GM21528 (cell line): Measurements from ENCODE around the gene TXNDC16.
"Not testable (repeated sequence)": the region's sequence is repeated elsewhere in the genome, so short reads cannot be mapped to it uniquely, and the experiment has no call there.

Source experiments
- ATAC-seq: cut with Tn5 transposase; IDR thresholded peaks from one replicate; pipeline ENCODE4 v1.9.1; 2021; ENCODE audit warnings: mild to moderate bottlenecking, moderate library complexity; ENCODE audit not compliant: unreplicated experiment, low FRiP score

TXNDC16 gene

DNA sequence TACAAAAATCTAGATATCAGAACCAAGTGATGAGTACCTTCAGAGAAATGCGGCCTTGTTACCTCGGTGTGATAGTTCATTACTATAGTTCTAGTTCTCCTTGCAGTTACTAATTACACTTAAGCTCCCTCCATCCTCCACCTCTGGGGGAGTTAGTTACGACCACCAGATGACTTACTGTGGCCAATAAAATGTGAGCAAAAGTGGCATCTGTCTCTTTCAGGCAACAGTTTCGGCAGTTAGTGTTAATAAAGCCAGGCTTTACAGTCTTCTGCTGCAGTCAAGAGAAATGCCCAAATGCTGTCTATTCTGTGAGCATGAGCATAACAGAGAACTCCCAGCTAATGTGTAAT is 6.0 kb downstream of the TXNDC16 start:
- no peak for ATAC-seq

DNA sequence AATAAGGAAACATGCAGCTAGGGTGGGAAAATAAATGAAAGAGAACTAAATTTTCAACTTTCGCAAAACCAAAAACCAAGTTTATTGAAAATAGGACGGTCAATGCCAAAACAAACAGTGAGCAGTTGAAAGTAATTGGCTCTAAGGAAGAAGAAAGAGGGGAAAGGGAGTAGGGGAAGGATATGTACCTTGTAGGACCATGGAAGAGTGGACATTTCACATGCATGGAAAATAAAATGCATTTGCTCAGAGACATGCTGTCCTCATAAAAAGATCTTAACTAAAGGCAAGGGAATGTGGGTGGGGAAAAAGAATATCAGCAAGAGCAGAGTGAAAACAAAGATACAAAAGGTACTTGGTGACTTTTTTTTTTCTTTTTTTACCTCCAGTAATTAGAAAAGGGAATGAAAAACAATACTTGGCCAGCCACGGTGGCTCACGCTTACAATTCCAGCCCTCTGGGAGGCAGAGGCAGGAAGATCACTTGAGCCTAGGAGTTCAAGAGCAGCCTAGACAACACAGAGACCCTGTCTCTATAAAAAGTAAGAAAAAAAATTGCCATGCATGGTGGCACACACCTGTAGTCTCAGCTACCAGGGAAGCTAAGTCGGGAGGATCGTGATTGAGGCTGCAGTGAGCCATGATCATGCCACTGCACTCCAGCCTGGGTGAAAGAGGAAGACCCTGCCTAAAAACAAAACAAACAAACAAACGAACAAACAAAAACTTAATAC is 6.6 kb downstream of the TXNDC16 start:
- ATAC-seq: no peak

DNA sequence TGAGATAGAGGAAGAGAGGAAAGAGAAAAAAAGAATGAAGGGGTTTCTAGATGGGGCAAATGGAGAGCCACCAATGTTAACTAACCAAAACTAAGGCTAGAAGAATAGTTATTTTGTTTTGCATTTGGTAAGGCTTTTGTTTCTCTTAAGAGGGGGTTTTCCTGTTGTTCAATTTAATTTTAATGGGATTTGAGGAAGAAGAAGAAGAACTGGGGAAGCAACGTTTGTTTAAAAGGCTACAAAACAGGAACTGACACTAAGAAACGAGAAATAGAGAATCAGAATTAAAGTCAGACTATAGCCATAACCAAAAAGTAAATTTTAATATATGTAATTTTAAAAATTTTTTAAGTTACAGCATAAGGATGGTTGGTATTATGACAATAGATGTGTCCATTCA is 13.7 kb downstream of the TXNDC16 start:
- ATAC-seq: no peak

DNA sequence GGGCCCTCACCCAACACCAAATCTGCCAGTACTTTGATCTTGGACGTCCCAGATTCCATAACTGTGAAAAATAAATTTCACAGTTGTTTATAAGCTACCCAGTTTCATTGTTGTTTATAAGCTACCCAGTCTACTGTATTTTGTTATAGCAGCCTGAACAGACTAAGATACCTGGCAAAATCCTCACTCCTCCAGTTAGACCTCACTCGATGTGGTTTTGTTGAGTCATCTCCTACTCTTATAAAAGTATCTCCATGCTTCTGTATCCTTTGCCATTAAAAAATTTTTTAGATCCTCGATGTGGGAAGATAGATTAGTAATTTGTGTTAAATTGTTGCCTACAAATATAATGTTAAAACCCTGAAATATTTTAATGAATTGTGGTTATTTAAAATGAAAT is 16.0 kb downstream of the TXNDC16 start:
- ATAC-seq: no peak

DNA sequence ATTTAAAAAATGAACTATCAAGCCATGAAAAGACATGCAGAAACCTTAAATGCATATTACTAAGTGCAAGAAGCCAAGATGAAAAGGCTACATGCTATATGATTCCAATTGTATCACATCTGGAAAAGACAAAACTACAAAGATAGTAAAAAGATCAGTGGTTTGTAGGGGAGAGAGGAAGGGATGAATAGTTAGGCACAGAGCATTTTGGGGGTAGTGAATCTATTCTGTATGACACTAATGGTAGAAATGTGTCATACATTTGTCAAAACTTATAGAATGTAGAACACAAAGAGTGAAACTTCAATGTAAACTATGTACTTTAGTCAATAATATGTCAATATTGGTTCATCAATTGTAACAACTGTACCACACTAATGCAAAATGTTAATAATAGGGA is 20.8 kb downstream of the TXNDC16 start:
- no peak for ATAC-seq

DNA sequence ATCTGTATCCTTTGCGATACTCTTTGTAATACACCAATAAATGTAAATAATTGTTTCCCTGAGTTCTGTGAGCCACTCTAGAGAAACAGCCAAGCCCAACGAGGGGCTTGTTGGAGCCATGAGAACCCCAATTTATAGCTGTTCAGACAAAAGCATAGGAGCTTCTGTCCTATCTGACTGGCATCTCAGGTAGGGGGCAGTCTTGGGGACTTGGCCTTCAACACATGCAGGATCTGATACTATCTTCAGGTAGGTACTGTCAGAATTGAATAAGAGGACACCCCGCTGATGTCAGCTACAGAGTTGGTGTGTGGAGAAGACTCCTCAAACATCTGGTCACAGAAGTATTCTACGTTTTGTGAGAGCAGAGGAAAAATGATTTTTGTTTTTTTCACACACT is 25.3 kb downstream of the TXNDC16 start:
- no peak for ATAC-seq

DNA sequence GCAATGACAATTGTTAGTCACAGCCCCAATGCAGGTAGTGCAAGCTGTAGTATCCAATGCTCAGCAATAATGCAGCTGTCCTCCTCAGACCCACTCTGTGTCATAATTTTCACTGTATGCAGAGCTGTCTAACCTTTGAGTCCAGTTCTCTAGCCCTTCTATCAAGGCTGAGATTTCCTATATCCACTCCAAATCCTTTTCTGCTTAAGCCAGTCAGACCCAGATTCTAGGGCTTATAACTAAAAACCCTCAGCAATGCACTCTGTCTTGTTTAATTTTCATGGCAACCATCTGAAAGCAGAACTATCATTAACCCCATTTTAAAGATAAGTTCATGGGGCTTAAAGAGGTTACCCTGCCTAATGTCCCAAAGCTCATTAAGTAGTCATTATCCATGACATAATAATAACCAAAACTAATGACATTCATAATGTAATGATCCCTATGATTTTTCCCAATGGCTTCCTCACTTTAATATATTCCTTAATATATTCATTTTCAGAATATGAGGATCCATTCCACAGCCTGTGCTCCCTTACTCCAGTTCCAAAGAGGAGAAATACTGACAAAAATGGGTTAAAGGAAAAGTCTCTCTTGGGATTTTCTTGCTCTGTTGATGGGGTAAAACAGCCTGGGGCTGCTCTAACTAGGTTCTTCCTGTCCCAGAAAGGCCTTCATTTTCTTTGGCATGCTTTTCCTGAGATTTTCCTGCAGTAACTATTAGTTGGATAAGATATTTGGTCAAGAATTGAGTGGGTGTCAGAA is 29.5 kb downstream of the TXNDC16 start:
- no peak for ATAC-seq

DNA sequence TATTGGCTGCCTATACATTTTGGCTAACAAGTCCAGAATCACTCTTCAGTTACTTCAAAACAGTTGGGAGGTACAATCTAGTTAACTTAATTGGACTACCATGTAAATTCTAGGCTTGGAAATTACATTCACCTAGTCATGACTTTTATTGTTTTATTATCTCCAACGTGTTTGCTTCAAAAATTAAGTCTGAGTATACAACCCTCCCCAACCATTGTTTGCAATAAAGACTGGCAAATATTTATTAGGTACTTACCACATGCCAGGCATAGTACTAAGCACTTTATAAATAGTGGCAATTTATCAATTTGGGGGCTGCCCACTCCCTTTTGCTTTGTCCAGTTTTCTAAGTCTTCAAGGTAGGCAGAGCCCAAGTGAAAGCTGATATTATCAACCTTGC is 30.3 kb downstream of the TXNDC16 start:
- no peak for ATAC-seq

DNA sequence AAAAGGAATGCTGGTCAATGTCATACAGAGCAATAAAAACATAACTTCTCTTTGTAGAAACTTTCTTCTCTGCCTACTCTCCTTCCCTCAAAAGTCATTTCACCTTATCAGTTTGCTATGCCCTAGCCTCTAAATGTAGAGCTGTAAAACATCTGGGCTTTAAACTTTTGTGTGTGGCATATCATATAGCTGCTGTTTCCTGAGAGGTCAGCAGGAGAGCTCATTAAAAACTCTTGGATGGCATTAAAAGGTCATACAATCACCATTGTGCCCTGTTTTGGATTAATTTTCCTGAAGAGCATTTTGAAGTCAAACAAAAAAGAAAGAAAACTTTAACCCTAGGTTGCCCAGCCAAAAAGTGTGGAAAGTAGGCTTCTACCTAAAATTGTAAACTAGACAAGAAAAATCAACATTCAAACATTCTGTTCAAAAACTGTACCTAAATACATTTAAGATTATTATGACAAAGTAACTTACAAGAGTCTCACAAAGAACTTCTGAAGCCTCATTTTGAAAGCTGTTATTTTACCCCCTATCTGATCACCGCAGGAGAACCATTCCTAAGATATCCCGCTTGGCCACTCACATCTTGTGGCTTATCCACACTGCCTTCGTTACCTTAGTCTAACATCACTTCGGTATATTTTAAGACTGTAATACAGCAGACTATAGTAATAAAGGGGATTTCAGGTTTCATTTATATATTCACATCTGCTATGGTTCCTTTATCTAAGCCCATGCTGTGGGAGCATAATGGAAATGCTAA is 38.1 kb downstream of the TXNDC16 start:
- ATAC-seq: no peak

DNA sequence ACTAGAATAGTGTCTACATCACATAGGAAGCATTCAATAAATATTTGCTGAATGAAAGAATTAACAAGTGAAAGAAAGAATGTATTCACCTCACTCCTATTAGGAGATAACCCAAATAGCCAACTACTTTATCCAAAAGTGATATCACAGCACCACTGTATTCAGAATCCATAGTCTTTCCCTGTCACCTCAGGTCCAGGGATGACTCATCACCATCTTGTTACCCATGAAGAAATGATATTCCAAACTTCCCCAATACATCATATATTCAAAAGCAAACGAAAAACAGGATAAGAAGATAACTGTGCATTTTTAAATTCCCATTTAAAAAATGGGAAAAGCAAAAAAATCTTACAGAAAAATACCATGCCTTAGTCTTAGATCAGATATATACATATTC is 39.1 kb downstream of the TXNDC16 start:
- no peak for ATAC-seq

DNA sequence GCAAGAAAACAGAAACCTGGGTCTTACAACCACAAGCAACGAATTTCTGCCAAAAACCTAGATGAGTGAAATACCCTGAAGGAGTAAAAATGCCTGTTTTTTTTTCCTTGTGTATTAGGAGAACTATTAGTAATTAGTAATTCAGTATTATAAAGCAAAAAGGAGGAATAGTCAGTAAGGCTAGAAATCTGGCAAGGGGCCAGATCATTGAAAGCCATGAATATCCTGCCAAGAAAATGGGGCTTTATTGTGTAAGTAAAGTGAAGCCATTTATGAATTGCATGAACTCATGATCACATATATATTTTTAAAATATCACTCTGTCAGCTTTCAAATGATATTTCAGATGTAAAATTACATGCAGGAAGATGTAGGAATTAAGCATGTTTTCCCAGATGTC is 57.9 kb downstream of the TXNDC16 start:
- ATAC-seq: no peak

DNA sequence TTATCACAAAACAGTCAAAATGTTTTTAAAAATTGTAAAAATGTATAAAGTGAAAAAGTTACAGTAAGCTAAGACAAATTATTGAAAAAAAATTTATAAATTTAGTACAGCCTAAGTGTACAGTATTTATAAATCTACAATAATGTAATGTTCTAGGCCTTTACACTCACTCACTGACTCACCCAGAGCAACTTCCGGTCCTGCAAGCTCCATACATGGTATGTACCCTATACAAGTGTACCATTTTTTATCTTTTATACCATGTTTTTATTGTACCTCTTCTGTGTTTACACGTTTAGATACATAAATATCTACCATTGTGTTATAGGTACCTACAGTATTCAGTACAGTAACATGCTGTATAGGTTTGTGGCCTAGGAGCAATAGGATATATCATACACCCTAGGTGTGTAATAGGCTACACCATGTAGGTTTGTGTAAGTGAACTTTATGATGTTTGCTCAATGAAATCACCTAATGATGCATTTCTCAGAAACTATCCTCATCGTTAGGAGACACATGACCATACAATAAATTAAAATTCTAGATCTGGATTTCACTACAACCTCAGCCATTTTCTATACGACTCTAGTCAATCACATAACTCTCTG is 66.8 kb downstream of the TXNDC16 start:
- ATAC-seq: no peak

DNA sequence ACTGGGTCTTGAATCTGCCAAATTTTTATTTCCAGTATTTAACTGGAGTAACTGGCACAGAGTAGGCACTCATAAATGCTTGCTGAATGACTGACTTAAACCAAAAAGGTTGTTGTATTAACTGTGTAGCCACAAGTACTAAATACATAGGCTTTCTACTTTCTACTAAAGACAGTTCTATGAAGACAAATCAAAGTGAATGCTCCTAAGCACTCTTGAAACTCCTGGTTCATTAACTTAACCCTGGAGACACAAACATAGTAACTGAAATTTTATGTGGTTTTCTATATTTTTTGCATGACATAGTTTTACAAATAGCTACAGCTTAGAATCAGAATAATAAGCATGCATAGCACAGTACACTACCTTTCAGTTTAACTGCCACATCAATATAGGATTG is 70.4 kb downstream of the TXNDC16 start:
- no peak for ATAC-seq

DNA sequence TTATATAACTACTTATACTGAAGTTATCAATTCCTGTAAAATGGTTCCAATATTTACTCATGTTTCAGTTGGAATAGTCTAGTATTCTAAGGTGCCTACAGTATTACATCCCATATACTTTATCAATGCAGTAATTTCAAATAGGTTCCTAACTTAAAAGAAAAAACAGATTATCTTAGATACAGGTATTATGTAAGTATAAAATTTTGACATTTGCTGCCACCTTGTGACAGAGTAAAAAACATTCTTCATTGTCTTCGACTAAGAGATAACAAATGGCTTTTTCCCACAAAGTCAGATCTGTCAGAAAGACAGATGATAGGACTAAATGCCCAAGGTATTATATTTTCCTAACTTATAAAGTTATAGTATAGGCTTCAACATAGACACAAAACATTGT is 78.7 kb downstream of the TXNDC16 start:
- no peak for ATAC-seq

DNA sequence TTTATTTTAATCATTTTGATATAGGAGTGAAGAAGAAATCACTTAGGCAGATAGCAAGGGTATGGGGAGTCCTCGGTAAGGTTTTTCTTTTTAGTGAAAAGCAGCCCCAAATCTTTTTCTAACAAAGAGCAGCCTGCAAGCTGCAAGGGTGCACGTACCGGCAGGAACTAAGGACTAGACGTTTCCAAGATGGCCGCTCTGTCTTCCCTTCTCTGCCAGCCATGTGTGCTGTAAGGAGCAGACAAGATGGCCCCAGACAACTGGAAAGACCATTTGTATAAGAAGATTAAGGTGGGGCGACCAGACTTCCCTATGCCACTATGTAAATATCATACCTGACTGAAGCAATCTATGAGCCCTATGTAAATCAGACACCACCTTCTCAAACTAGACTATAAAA is 79.6 kb downstream of the TXNDC16 start:
- ATAC-seq: no peak

DNA sequence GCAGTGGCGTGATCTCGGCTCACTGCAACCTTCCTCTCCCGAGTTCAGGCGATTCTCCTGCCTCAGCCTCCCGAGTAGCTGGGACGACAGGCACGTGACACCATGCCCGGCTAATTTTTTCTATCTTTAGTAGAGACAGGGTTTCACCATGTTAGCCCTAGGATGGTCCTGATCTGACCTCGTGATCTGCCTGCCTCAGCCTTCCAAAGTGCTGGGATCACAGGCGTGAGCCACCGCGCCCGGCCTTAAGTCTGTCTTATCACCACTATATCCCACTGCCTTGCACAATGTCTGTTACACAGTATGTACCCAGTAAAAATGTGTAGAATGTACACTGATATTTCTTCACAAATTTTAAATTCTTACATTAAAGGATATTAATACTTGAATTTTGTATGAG is 80.1 kb downstream of the TXNDC16 start:
- not testable (repeated sequence) for ATAC-seq

DNA sequence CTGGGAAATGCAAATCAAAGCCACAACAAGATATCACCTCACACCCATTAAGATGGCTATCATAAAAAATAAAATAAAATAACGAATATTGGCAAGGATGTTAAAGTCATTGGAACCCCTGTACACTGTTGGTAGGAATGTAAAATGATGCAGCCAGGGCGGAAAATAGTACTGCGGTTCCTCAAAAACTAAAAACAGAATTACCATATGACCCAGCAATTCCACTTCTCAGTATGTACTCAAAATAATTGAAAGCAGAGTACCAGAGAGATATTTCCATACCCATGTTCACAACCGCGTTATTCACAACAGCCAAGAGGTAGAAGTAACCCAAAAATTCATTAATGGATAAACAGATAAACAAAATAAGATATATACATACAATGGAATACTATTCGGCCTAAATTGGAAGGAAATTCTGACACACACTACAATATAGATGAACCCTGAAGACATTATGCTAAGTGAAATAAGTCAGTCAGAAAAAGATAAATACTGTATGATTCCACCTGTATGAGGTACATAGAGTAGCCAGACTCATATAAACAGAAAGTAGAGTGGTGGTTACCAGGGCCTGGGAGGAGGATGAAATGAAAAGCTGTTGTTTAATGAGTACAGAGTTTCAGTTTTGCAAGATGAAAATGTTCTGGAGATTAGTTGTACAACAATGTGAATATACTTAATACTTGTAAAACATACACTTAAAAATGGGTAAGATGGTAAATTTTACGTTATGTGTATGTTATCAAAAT is 84.6 kb downstream of the TXNDC16 start:
- no peak for ATAC-seq

DNA sequence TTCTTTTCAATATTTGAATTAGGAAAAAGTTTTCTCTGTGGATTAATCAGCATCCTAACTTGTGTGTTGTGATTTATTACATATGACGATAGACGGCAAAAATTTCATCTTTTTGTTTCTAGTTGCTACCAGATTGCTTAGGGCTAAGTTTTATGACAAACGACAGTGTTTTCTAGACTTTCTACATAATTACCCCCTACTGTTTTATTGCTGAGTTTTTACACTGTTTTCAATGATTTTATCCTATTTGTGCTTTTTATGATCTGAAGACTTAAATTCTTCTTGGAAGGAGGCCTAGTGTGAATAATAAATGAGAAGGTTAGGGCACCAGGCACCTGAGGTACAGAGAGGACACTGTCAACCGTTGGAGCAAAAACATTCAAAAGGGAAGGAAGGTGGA is 88.1 kb downstream of the TXNDC16 start:
- ATAC-seq: no peak

DNA sequence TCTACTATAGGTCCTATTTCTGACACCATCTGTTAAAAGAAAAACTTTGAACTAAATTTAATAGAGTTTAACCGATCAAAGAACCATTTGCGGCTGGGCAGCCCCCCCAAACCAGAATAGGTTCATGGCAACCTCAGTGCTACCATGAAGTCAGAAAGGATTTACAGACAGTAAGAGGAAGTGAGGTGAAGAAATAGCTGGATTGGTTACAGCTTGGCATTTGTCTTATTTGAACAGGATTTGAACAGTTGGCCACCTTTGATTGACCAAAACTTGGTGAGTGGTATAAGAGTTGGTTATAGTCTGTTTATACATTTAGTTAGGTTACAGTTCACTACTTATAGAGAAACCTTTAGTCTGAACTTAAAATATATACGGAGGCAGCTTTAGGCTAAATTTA is 88.9 kb downstream of the TXNDC16 start:
- ATAC-seq: no peak

DNA sequence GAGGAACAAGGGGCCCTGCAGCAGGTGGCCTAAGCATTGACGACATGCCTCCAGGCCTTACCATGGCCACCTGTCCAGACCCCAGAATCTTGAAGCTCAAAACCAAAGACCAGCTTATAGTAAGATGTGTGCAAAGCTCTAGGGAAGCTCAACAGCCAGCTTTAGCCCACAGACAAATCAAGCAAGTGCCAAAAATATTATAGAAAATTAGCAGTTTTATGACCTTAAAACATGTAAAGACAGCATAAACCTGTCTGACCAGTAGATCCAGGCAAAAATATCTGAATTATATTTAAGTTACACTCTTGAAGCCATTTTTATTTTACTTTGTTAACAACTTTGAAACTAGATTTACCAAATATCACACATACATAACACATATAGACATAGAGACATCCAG is 90.6 kb downstream of the TXNDC16 start:
- ATAC-seq: no peak

DNA sequence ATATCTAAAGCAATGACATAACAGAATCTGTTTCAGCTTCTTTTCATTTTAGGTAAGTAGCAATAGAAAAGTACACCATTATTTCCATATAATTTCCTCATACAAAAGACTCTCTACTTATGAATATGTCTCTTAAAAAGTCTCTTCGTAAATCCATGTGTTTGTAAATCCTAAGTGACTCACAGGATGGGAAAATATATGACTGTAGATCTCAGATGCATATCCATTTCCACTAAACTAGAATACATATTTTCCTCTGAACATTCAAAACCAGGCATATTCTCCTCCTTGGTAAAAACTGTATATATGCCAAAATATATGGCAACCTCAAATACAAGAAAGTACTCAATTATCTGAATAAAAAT is 93.6 kb downstream of the TXNDC16 start:
- no peak for ATAC-seq
